ENCODE results near the gene PTGER3. TPM values are rescaled to one million over a fixed set of nuclear protein-coding genes. Genes with fewer than 3 reads are reported as not detected.

PTGER3 gene
- not detected for total RNA-seq
- polyA plus RNA-seq: not detected

DNA sequence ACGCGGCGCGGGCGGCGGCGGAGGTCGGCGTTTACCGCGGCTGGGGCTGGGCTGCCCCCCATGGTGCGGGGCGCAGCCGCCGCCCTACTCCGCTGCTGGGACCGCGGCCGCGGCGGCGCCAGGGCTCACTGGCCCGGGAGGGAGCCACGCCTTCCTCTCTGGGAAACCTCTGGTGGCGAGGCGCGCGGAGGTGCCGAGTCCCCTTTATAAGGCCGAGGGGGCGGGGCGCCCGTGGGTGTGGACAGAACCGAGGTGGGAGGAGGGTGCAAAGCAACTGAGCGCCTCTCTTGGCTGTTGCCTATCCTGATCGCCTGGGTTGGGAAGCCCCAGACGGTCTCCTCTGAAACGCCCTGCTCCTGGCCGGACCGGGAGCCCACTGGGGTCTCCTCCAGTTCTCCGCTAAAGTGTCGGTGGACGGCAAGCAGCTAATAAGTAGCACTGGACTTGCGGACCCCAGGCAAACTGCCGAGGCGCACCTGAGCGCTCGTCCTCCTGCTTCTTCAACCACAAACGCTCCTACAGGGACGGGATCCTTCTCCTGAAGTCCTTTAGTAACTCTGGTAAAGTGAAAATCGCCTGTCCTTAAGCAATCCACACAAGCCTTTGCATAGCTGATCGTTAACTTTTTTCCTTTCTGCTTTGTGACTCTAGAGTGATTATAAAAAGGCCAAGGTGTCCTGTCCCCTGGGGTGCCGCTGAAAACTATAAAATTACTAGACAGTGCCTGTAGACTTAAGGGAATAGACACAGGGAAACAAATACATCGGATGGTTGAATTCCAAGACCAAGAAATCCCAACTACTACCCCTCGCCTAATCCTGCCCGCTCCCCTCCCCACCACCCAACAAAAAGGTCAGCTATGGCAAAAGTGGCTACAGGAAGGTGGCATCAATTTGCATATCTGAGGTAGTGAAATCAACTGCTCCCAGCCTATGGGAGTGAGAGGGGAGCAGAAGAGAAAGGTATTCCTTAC is at the start of gene PTGER3:
Gene PTGER3, minus strand, starts transcription at position 182 of the 973 bp plus-strand sequence. CDS start 239 bp downstream, outside the sequence.
- peak; percentile 16 to 66 (median 38) for DNase-seq
- peak within 1 kb of the TSS; percentile 22 for H3K27ac ChIP-seq (ENCODE audit: low read depth, low read length)
- Mint-ChIP-seq H3K27ac (peak within 1 kb of the TSS in 4 of 8 donors; percentile 7 to 54 (median 26)), H3K27me3 (peaks cover 29 to 51% of the 10 kb centered on the region in 2 donors), H3K36me3 (no peaks in the 10 kb centered on the region), H3K4me1 (peaks cover 15 to 22% (median 20%) of the 10 kb centered on the region in 3 donors), H3K9me3 (peaks cover 0 to 3% (median 0%) of the 10 kb centered on the region in 5 donors), H3K4me3 (peak within 1 kb of the TSS; percentile 75 to 84 (median 82))
- peaks cover 29% of the 10 kb centered on the region for H3K27me3 ChIP-seq (ENCODE audit: insufficient read depth, low read length, poor library complexity, severe bottlenecking)
- no peaks in the 10 kb centered on the region for H3K9me3 ChIP-seq (ENCODE audit: low read length)
- ChIA-PET CTCF (no interaction called here), POLR2A (no interaction called here)
- peaks cover 10% of the 10 kb centered on the region for H3K4me1 ChIP-seq (ENCODE audit: insufficient read depth, low read length)
- peak within 1 kb of the TSS; percentile 46 for H3K4me3 ChIP-seq (ENCODE audit: low read length)
- no peaks in the 10 kb centered on the region for H3K36me3 ChIP-seq (ENCODE audit: insufficient read depth, low read length)

DNA sequence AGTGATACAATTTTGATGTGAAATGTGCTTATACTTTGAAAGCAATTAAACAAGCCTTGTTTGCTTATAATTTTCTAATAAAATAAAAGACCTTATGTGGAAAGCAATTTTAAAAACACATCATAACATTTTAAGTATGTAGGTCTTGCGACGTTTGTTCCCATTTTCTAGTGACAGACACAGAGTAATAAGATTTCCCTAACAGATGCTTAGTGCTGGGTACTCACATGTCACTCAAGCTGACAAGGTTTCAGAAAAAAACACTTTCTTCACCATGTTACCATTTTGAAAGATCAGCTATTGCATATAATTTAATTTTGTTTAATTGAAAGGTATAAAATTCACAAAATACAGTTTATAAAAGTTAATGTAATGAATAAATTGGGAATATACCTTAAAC is 47.3 kb upstream of the PTGER3 start:
- CTCF ChIA-PET: no interaction called here

DNA sequence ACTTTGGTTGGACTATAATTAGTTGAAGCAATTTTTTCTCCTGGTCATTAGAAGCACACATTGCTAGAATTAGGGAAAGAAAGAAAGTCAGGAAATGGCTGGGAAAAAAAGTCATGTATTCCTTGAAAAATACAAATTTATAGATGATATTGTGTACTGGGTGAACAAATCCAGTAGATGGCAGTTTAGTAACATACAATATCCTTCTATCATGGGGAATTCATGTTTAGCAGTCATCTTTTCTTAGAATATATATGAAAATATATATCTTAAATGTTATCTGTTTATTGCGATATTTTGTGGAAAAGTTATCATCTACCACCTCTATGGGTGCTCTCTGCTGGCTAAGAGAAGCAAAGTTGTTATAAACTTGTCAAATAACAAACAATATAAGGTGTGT is 46.3 kb upstream of the PTGER3 start:
- no peaks in the 10 kb centered on the region for H3K4me1 ChIP-seq (ENCODE audit: insufficient read depth, low read length)
- DNase-seq: no peak
- no peaks in the 10 kb centered on the region for H3K9me3 ChIP-seq (ENCODE audit: low read length)
- CTCF ChIA-PET: no interaction called here
- Mint-ChIP-seq H3K27ac (no peak overlapping the region), H3K4me3 (no peak overlapping the region), H3K9me3 (no peaks in the 10 kb centered on the region), H3K36me3 (no peaks in the 10 kb centered on the region), H3K4me1 (no peaks in the 10 kb centered on the region), H3K27me3 (peaks cover 6 to 30% of the 10 kb centered on the region in 2 donors)
- no peaks in the 10 kb centered on the region for H3K36me3 ChIP-seq (ENCODE audit: insufficient read depth, low read length)
- H3K4me3 ChIP-seq (ENCODE audit: low read length): no peak overlapping the region
- no peak overlapping the region for H3K27ac ChIP-seq (ENCODE audit: low read depth, low read length)
- no peaks in the 10 kb centered on the region for H3K27me3 ChIP-seq (ENCODE audit: insufficient read depth, low read length, poor library complexity, severe bottlenecking)
- POLR2A ChIA-PET: no interaction called here

More for the DNA sequence above, 47.3 kb upstream of the PTGER3 start:
- Histone ChIP-seq H3K4me1 (ENCODE audit: insufficient read depth, low read length) (no peaks in the 10 kb centered on the region), H3K4me3 (ENCODE audit: low read length) (no peak overlapping the region), H3K9me3 (ENCODE audit: low read length) (no peaks in the 10 kb centered on the region), H3K27ac (ENCODE audit: low read depth, low read length) (no peak overlapping the region), H3K36me3 (ENCODE audit: insufficient read depth, low read length) (no peaks in the 10 kb centered on the region), H3K27me3 (ENCODE audit: insufficient read depth, low read length, poor library complexity, severe bottlenecking) (no peaks in the 10 kb centered on the region)
- DNase-seq: no peak
- Mint-ChIP-seq H3K27ac (no peak overlapping the region), H3K4me3 (no peak overlapping the region), H3K27me3 (peaks cover 6 to 25% of the 10 kb centered on the region in 2 donors), H3K4me1 (no peaks in the 10 kb centered on the region), H3K36me3 (no peaks in the 10 kb centered on the region), H3K9me3 (no peaks in the 10 kb centered on the region)
- POLR2A ChIA-PET: no interaction called here

DNA sequence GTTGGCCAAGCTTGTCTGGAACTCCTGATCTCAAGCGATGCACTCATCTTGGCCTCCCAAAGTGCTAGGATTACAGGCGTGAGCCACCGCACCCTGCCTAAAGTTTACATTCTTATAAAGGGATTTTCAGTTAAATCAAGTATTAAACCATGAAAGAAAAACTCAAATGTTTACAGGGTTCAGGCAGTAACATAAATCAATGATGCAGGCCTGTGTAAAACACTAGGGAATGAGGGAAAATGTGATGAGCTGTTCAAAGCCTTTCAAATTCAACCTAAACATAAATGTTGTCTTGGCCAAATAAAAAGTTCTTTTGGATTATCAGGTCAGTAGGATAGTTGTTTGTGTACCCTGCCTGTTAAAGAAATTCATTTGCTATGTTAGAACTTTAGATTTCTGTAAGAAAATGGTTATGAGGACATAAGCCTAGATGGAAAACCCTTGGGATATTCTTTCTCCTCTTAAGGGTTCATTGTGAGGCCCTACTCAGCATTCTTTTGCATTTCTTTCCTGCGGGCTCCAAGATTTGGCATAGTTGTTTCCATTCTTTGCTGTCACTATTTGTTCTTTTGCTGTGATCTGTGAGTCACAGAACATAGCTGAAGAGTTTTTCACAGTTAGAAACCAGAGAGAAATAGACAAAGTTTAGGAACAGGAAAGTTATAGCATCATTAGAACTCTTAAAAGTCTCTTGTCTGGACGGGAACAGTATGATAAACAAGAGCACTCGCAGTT is 42.1 kb upstream of the PTGER3 start:
- Mint-ChIP-seq H3K9me3 (no peaks in the 10 kb centered on the region), H3K4me3 (no peak overlapping the region), H3K36me3 (no peaks in the 10 kb centered on the region), H3K27ac (no peak overlapping the region), H3K27me3 (peaks cover 12 to 49% of the 10 kb centered on the region in 2 donors), H3K4me1 (no peaks in the 10 kb centered on the region)
- H3K4me1 ChIP-seq (ENCODE audit: insufficient read depth, low read length): no peaks in the 10 kb centered on the region
- H3K4me3 ChIP-seq (ENCODE audit: low read length): no peak overlapping the region
- DNase-seq: no peak
- no peak overlapping the region for H3K27ac ChIP-seq (ENCODE audit: low read depth, low read length)
- ChIA-PET POLR2A (no interaction called here), CTCF (interaction anchor here (1.2 kb wide), 1 partner anchor 9 kb away, joined by 5 read pairs; the partner anchor contains the start of gene ZRANB2)
- no peaks in the 10 kb centered on the region for H3K9me3 ChIP-seq (ENCODE audit: low read length)
- peaks cover 6% of the 10 kb centered on the region for H3K27me3 ChIP-seq (ENCODE audit: insufficient read depth, low read length, poor library complexity, severe bottlenecking)
- H3K36me3 ChIP-seq (ENCODE audit: insufficient read depth, low read length): no peaks in the 10 kb centered on the region

DNA sequence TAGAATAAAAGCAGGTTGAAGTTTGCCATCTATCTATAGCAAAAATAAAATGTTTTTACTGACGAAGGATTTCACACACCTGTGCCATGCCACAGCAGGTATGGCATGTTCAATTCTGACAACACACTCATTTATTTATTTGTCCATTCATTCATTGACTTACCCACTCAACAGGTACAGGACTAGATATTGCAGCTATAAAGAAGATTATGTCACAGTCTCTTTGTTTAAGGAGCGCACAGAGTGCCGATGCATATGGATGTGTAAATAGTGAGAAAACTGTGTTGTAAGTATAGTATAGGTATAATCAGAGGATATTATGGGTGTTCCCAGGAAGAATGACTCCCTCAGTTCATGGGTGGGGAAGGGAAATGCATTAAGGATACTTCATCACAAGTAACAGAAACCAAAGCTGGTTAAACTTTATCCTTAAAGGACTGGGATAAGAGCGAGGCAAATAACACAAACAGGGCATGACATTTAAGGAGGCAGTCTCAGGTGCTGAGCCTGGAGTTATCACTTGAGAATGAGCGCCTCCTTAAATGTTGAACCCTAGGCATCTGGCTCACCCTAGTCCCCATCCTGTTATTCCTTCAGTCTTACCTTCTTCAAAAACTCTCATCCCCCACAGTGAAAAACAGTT is 41.1 kb upstream of the PTGER3 start:
- Mint-ChIP-seq H3K9me3 (no peaks in the 10 kb centered on the region), H3K4me1 (no peaks in the 10 kb centered on the region), H3K27ac (no peak overlapping the region), H3K27me3 (peaks cover 12 to 57% of the 10 kb centered on the region in 2 donors), H3K4me3 (no peak overlapping the region), H3K36me3 (peaks cover 0 to 4% (median 0%) of the 10 kb centered on the region in 3 donors)
- DNase-seq: no peak
- no peaks in the 10 kb centered on the region for H3K4me1 ChIP-seq (ENCODE audit: insufficient read depth, low read length)
- no peak overlapping the region for H3K27ac ChIP-seq (ENCODE audit: low read depth, low read length)
- H3K36me3 ChIP-seq (ENCODE audit: insufficient read depth, low read length): no peaks in the 10 kb centered on the region
- H3K27me3 ChIP-seq (ENCODE audit: insufficient read depth, low read length, poor library complexity, severe bottlenecking): peaks cover 6% of the 10 kb centered on the region
- no peaks in the 10 kb centered on the region for H3K9me3 ChIP-seq (ENCODE audit: low read length)
- POLR2A ChIA-PET: no interaction called here
- no peak overlapping the region for H3K4me3 ChIP-seq (ENCODE audit: low read length)
- CTCF ChIA-PET: interaction anchor here (1.2 kb wide), 1 partner anchor 8 kb away, joined by 5 read pairs; the partner anchor contains the start of gene ZRANB2

DNA sequence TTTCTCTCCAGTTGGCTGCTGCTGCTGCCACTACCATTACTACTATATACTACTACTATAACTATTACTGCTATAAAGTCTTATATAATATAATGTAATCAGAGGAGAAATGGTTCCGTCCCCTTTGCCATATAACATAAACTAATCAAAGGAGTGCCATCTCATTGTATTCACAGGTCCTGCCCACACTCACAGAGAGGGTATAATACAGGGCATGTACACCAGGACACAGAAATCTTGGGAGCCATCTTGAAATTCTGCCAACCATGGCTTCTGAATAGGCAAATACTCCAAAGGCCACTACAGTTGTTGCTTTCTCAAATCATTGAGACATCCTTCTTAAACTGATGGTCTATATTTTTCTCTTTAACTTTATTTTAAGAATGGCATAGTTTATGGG is 40.1 kb upstream of the PTGER3 start:
- POLR2A ChIA-PET: no interaction called here
- H3K27ac ChIP-seq (ENCODE audit: low read depth, low read length): no peak overlapping the region
- H3K9me3 ChIP-seq (ENCODE audit: low read length): no peaks in the 10 kb centered on the region
- no peaks in the 10 kb centered on the region for H3K9me3 Mint-ChIP-seq
- no peak overlapping the region for H3K4me3 ChIP-seq (ENCODE audit: low read length)
- H3K27me3 Mint-ChIP-seq: peaks cover 12 to 60% of the 10 kb centered on the region in 2 donors
- no peak for DNase-seq
- CTCF ChIA-PET: no interaction called here
- no peaks in the 10 kb centered on the region for H3K36me3 ChIP-seq (ENCODE audit: insufficient read depth, low read length)
- peaks cover 6% of the 10 kb centered on the region for H3K27me3 ChIP-seq (ENCODE audit: insufficient read depth, low read length, poor library complexity, severe bottlenecking)
- peaks cover 0 to 4% (median 0%) of the 10 kb centered on the region in 3 donors for H3K36me3 Mint-ChIP-seq
- no peak overlapping the region for H3K4me3 Mint-ChIP-seq
- H3K4me1 Mint-ChIP-seq: no peaks in the 10 kb centered on the region
- no peaks in the 10 kb centered on the region for H3K4me1 ChIP-seq (ENCODE audit: insufficient read depth, low read length)
- no peak overlapping the region for H3K27ac Mint-ChIP-seq

DNA sequence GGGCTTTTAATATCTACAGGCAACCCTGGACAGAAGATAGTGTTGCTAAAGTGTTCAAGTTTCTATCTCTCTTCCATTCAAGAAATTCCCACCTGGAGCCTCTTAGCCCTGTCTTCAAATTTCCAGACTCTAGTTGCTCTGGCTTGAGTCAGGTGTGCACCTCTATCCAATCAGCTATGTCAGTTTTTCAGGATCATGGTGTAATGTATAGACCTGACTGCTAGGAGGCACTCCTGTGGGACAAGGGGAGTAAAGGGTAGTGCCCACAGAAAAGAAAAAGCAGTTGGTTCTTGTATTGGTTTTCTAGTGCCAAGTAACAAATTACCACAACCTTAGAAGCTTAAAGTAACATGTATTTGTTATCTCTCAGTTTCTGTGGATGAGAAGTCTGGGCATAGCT is 39.4 kb upstream of the PTGER3 start:
- CTCF ChIA-PET: no interaction called here

More for the DNA sequence above, 39.4 kb upstream of the PTGER3 start:
- POLR2A ChIA-PET: no interaction called here
- no peaks in the 10 kb centered on the region for H3K9me3 ChIP-seq (ENCODE audit: low read length)
- no peak overlapping the region for H3K4me3 Mint-ChIP-seq
- H3K4me1 Mint-ChIP-seq: peaks cover 0 to under 1% (median under 1%) of the 10 kb centered on the region in 3 donors
- H3K27me3 ChIP-seq (ENCODE audit: insufficient read depth, low read length, poor library complexity, severe bottlenecking): peaks cover 6% of the 10 kb centered on the region
- H3K9me3 Mint-ChIP-seq: peaks cover 0 to 1% (median 0%) of the 10 kb centered on the region in 5 donors
- H3K27ac Mint-ChIP-seq: no peak overlapping the region
- no peak overlapping the region for H3K4me3 ChIP-seq (ENCODE audit: low read length)
- no peaks in the 10 kb centered on the region for H3K4me1 ChIP-seq (ENCODE audit: insufficient read depth, low read length)
- peaks cover 12 to 56% of the 10 kb centered on the region in 2 donors for H3K27me3 Mint-ChIP-seq
- H3K36me3 Mint-ChIP-seq: peaks cover 0 to 4% (median 0%) of the 10 kb centered on the region in 3 donors
- no peak overlapping the region for H3K27ac ChIP-seq (ENCODE audit: low read depth, low read length)
- DNase-seq: no peak
- H3K36me3 ChIP-seq (ENCODE audit: insufficient read depth, low read length): no peaks in the 10 kb centered on the region
